ENCODE measurements around the gene DNAH6.

DNAH6 gene

GRCh38 chr2:84847326-84848050, 331.2 kb downstream of the DNAH6 start:
- Histone ChIP-seq H3K4me3 (ENCODE audit: insufficient read length, low read depth) (no peak overlapping the region), H3K9ac (ENCODE audit: insufficient read length, low read depth) (no peak overlapping the region), H3K36me3 (ENCODE audit: insufficient read depth, insufficient read length, low read length) (no peaks in the 10 kb centered on the region), H3K4me1 (ENCODE audit: insufficient read depth, insufficient read length) (no peaks in the 10 kb centered on the region), H3K27me3 (ENCODE audit: insufficient read depth, insufficient read length) (peaks cover 2% of the 10 kb centered on the region), H3K9me3 (ENCODE audit: insufficient read depth, low read length) (peaks cover 6% of the 10 kb centered on the region; the same call in 1 of the 2 replicates)
- TF ChIP-seq YY1 (IDR thresholded peaks at IDR 0.05; ENCODE audit: insufficient read depth, insufficient read length): no peak
- TF ChIP-seq SUZ12 (IDR thresholded peaks at IDR 0.05; ENCODE audit: extremely low read depth, insufficient read depth, insufficient read length): no peak
- no peak for TF ChIP-seq ZNF274 (IDR thresholded peaks at IDR 0.05; ENCODE audit: low read depth, low read length)
- no peak for DNase-seq (ENCODE audit: low read depth, low spot score)

DNA sequence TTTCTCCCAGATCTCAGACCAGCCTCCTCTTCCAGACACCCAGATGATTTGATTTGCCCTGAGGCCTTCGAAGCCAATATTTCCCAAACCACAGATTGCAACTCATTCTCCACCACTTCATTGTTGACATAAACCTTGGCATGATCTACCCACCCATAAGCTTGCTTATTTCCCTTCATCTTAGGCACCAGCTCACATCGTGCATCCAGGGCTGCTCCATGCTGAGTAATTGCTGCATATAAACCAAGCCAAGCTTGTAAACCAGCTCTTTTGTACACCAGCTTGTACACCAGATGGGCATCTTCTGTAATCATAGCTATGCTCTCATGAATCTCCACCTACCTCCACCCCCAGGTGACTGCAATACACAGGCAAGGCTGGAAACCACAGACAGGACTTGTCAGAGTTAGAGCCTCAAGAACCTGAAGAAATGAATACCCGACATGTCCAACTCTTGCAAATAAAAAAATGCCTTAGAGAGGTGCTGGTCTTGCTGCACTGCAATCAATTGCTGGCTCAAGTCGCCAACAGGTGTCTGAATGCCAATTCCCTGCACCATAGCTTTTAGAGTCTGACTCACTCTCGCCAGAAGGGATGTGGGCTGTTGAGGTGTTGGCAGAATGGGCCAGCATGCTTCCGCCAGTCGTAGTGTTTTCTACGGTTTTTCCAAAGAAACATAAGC, 333.1 kb downstream of the DNAH6 start:
- no peak overlapping the region for H3K9ac ChIP-seq (ENCODE audit: insufficient read length, low read depth)
- no peak for TF ChIP-seq ZNF274 (IDR thresholded peaks at IDR 0.05; ENCODE audit: low read depth, low read length)
- no peak for TF ChIP-seq YY1 (IDR thresholded peaks at IDR 0.05; ENCODE audit: insufficient read depth, insufficient read length)
- TF ChIP-seq SUZ12 (IDR thresholded peaks at IDR 0.05; ENCODE audit: extremely low read depth, insufficient read depth, insufficient read length): no peak
- peaks cover 17% of the 10 kb centered on the region; the same call in 1 of the 2 replicates for H3K9me3 ChIP-seq (ENCODE audit: insufficient read depth, low read length)
- peaks cover 11% of the 10 kb centered on the region for H3K27me3 ChIP-seq (ENCODE audit: insufficient read depth, insufficient read length)
- H3K36me3 ChIP-seq (ENCODE audit: insufficient read depth, insufficient read length, low read length): no peaks in the 10 kb centered on the region
- no peak overlapping the region for H3K4me3 ChIP-seq (ENCODE audit: insufficient read length, low read depth)
- DNase-seq (ENCODE audit: low read depth, low spot score): no peak
- no peaks in the 10 kb centered on the region for H3K4me1 ChIP-seq (ENCODE audit: insufficient read depth, insufficient read length)

DNA sequence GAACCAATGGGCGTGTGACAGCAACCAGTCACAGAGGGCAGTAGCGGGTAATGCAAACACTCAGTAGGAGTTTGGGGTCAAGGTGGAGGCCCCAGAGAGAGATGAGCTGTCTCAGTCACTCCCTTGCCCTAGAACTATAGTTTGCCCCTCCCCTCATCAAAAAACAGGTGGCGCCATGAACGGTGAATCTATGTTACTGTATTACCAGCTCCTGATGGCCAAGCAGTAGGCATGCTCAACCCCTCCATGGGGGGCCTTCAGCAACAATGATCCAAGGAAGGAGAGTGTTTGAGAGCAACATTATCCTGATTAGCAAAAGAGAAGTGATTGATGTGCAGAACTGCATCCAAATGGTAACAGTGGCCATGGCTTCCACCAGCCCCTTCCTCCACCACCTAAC, 334.2 kb downstream of the DNAH6 start:
- DNase-seq (ENCODE audit: low read depth, low spot score): no peak
- H3K9ac ChIP-seq (ENCODE audit: insufficient read length, low read depth): no peak overlapping the region
- peaks cover 17% of the 10 kb centered on the region; the same call in 1 of the 2 replicates for H3K9me3 ChIP-seq (ENCODE audit: insufficient read depth, low read length)
- peaks cover 22% of the 10 kb centered on the region for H3K27me3 ChIP-seq (ENCODE audit: insufficient read depth, insufficient read length)
- no peaks in the 10 kb centered on the region for H3K36me3 ChIP-seq (ENCODE audit: insufficient read depth, insufficient read length, low read length)
- no peak for TF ChIP-seq SUZ12 (IDR thresholded peaks at IDR 0.05; ENCODE audit: extremely low read depth, insufficient read depth, insufficient read length)
- TF ChIP-seq YY1 (IDR thresholded peaks at IDR 0.05; ENCODE audit: insufficient read depth, insufficient read length): no peak
- no peak for TF ChIP-seq ZNF274 (IDR thresholded peaks at IDR 0.05; ENCODE audit: low read depth, low read length)
- no peak overlapping the region for H3K4me3 ChIP-seq (ENCODE audit: insufficient read length, low read depth)
- H3K4me1 ChIP-seq (ENCODE audit: insufficient read depth, insufficient read length): no peaks in the 10 kb centered on the region

DNA sequence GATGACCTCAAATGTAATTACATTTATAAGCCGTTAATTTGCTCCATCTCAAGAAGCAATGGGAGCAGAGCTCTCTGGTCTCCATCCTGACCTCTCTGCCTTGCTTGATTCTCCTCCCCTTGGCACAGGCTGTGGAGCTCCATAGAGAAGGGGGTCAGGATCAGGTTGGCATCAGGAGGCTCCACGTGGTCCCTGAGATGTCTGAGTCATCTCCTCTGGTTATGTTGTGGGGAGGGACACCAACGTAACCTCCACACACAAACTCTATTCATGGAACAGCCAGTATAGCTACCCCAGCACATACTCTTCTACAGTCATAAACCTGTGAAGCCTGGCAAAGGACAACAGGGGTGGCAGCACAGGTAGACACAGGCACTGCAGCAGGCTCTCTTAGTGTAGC, 335.6 kb downstream of the DNAH6 start:
- H3K27me3 ChIP-seq (ENCODE audit: insufficient read depth, insufficient read length): peaks cover 30% of the 10 kb centered on the region
- no peaks in the 10 kb centered on the region for H3K36me3 ChIP-seq (ENCODE audit: insufficient read depth, insufficient read length, low read length)
- H3K9ac ChIP-seq (ENCODE audit: insufficient read length, low read depth): no peak overlapping the region
- H3K4me3 ChIP-seq (ENCODE audit: insufficient read length, low read depth): no peak overlapping the region
- DNase-seq (ENCODE audit: low read depth, low spot score): no peak
- H3K4me1 ChIP-seq (ENCODE audit: insufficient read depth, insufficient read length): peaks cover 8% of the 10 kb centered on the region
- TF ChIP-seq YY1 (IDR thresholded peaks at IDR 0.05; ENCODE audit: insufficient read depth, insufficient read length) (no peak), SUZ12 (IDR thresholded peaks at IDR 0.05; ENCODE audit: extremely low read depth, insufficient read depth, insufficient read length) (no peak), ZNF274 (IDR thresholded peaks at IDR 0.05; ENCODE audit: low read depth, low read length) (no peak)
- H3K9me3 ChIP-seq (ENCODE audit: insufficient read depth, low read length): peaks cover 17% of the 10 kb centered on the region; the same call in 1 of the 2 replicates

GRCh38 chr2:84854850-84855249, 338.6 kb downstream of the DNAH6 start:
- Histone ChIP-seq H3K9me3 (ENCODE audit: insufficient read depth, low read length) (peaks cover 17% of the 10 kb centered on the region; the same call in 1 of the 2 replicates), H3K4me3 (ENCODE audit: insufficient read length, low read depth) (no peak overlapping the region), H3K4me1 (ENCODE audit: insufficient read depth, insufficient read length) (peaks cover 8% of the 10 kb centered on the region), H3K9ac (ENCODE audit: insufficient read length, low read depth) (no peak overlapping the region), H3K36me3 (ENCODE audit: insufficient read depth, insufficient read length, low read length) (no peaks in the 10 kb centered on the region), H3K27me3 (ENCODE audit: insufficient read depth, insufficient read length) (peaks cover 48% of the 10 kb centered on the region)
- TF ChIP-seq YY1 (IDR thresholded peaks at IDR 0.05; ENCODE audit: insufficient read depth, insufficient read length) (no peak), SUZ12 (IDR thresholded peaks at IDR 0.05; ENCODE audit: extremely low read depth, insufficient read depth, insufficient read length) (no peak), ZNF274 (IDR thresholded peaks at IDR 0.05; ENCODE audit: low read depth, low read length) (no peak)
- no peak for DNase-seq (ENCODE audit: low read depth, low spot score)

GRCh38 chr2:84855731-84856130, 339.4 kb downstream of the DNAH6 start:
- peak; percentile 55 for DNase-seq (ENCODE audit: low read depth, low spot score)
- Histone ChIP-seq H3K4me1 (ENCODE audit: insufficient read depth, insufficient read length) (peaks cover 8% of the 10 kb centered on the region), H3K9ac (ENCODE audit: insufficient read length, low read depth) (no peak overlapping the region), H3K27me3 (ENCODE audit: insufficient read depth, insufficient read length) (peaks cover 48% of the 10 kb centered on the region), H3K9me3 (ENCODE audit: insufficient read depth, low read length) (peaks cover 17% of the 10 kb centered on the region; the same call in 1 of the 2 replicates), H3K4me3 (ENCODE audit: insufficient read length, low read depth) (no peak overlapping the region), H3K36me3 (ENCODE audit: insufficient read depth, insufficient read length, low read length) (no peaks in the 10 kb centered on the region)
- TF ChIP-seq SUZ12 (IDR thresholded peaks at IDR 0.05; ENCODE audit: extremely low read depth, insufficient read depth, insufficient read length) (no peak), YY1 (IDR thresholded peaks at IDR 0.05; ENCODE audit: insufficient read depth, insufficient read length) (no peak), ZNF274 (IDR thresholded peaks at IDR 0.05; ENCODE audit: low read depth, low read length) (no peak)

GRCh38 chr2:84856787-84857186, 340.5 kb downstream of the DNAH6 start:
- Histone ChIP-seq H3K4me3 (ENCODE audit: insufficient read length, low read depth) (no peak overlapping the region), H3K27me3 (ENCODE audit: insufficient read depth, insufficient read length) (peaks cover 48% of the 10 kb centered on the region), H3K9ac (ENCODE audit: insufficient read length, low read depth) (no peak overlapping the region), H3K4me1 (ENCODE audit: insufficient read depth, insufficient read length) (peaks cover 8% of the 10 kb centered on the region), H3K9me3 (ENCODE audit: insufficient read depth, low read length) (peaks cover 17% of the 10 kb centered on the region; the same call in 1 of the 2 replicates), H3K36me3 (ENCODE audit: insufficient read depth, insufficient read length, low read length) (no peaks in the 10 kb centered on the region)
- no peak for DNase-seq (ENCODE audit: low read depth, low spot score)
- TF ChIP-seq ZNF274 (IDR thresholded peaks at IDR 0.05; ENCODE audit: low read depth, low read length) (no peak), YY1 (IDR thresholded peaks at IDR 0.05; ENCODE audit: insufficient read depth, insufficient read length) (no peak), SUZ12 (IDR thresholded peaks at IDR 0.05; ENCODE audit: extremely low read depth, insufficient read depth, insufficient read length) (no peak)

Measured in NT2/D1 (cell line).